ENCODE results near the gene XAGE2. TPM values are rescaled to one million over a fixed set of nuclear protein-coding genes. Genes with fewer than 3 reads are reported as not detected.

Gene XAGE2
- total and polyA plus RNA-seq, 2 of the 4 experiments (the other 2 are of a cell fraction) = not detected

Small RNA genes lying within 50 kb of the gene (microRNA-seq; reads per million reads assigned to microRNA genes)
- gene MIR8088 (ENCODE audit: insufficient read depth in 1 of 2, insufficient read length in 1 of 2, unreplicated experiment in 1 of 2) = 0 reads per million in 2 experiments

Small RNA genes lying within 50 kb of the gene (small RNA-seq; reads per million reads assigned to genes)
- 0 reads per million in 5 experiments for gene MIR8088

Other genes starting within 250 kb of the XAGE2 start
- 9.9 and 13.6 TPM in 2 replicates for gene MAGED4, start 184.1 kb upstream of the XAGE2 start, total RNA-seq (2012; rRNA removed)
- 49.1 and 51.7 TPM in 2 replicates for gene MAGED4, start 184.1 kb upstream of the XAGE2 start, polyA plus RNA-seq (2012; rRNA removed)
- gene XAGE1A, start 126.8 kb downstream of the XAGE2 start, total RNA-seq (2012; rRNA removed) = not detected in 2 replicates
- not detected in 2 replicates for gene XAGE1A, start 126.8 kb downstream of the XAGE2 start, polyA plus RNA-seq (2012; rRNA removed)
- not detected in 2 replicates for gene XAGE1B, start 148.0 kb downstream of the XAGE2 start, total RNA-seq (2012; rRNA removed)
- gene XAGE1B, start 148.0 kb downstream of the XAGE2 start, polyA plus RNA-seq (2012; rRNA removed) = not detected in 2 replicates

Data from IMR-90 (cell line).